Measurements from ENCODE around the gene ATP6V1G3. TPM values are rescaled to one million over a fixed set of nuclear protein-coding genes. Genes with fewer than 3 reads are reported as not detected.

Gene ATP6V1G3
- polyA plus RNA-seq, 3 donors = not detected

DNA sequence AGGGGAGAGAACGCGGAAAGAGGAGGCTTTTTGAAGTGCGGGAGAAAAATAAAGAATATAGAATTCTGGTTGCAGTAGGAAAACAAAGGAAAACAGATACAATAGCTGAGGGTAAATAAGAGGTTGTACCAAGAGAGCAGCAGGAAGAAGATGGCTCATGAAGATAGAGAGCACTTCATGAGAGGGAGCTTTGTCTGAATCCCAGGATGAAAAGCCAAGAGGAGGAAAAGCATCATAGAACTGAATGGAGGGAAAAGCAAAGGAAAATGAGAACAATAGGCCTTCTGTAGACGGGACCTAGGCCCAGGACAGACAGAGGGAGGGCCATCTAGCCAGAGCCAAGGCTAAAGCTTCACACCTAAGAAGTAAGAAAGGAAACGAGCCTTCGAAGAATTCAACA, 49.5 kb downstream of the ATP6V1G3 start:
- no peaks in the 10 kb centered on the region for H3K9me3 Mint-ChIP-seq
- intact Hi-C loops (cut with micrococcal nuclease) = no loop called here
- peaks cover 0 to 3% of the 10 kb centered on the region in 2 donors for H3K36me3 Mint-ChIP-seq
- Histone ChIP-seq H3K4me3 (replicated peaks in 1 of 3; ENCODE audit: low read depth in 2 of 3, low read length in 3 of 3) (no peak overlapping the region), H3K79me2 (ENCODE audit: insufficient read depth, low read length) (no peaks in the 10 kb centered on the region), H3K27me3 (ENCODE audit: control insufficient read depth in 2 of 2, insufficient read depth in 2 of 2, low read length in 2 of 2) (no peaks in the 10 kb centered on the region), H3K9ac (ENCODE audit: insufficient read depth, low read length, poor library complexity, severe bottlenecking) (no peak overlapping the region), H3K4me2 (replicated peaks; ENCODE audit: extremely low read depth, low read length, poor library complexity, severe bottlenecking) (no peak overlapping the region), H3K36me3 (replicated peaks in 1 of 2; ENCODE audit: control insufficient read depth in 1 of 2, insufficient read depth in 2 of 2, low read length in 2 of 2) (no peaks in the 10 kb centered on the region), H4K20me1 (ENCODE audit: insufficient read depth, low read length) (no peaks in the 10 kb centered on the region), H2AFZ (ENCODE audit: insufficient read depth, low read depth, low read length, poor library complexity, severe bottlenecking) (no peak overlapping the region), H3K4me1 (ENCODE audit: control insufficient read depth in 1 of 2, insufficient read depth in 2 of 2, low read length in 2 of 2) (no peaks in the 10 kb centered on the region), H3K27ac (ENCODE audit: low read depth in 1 of 2, low read length in 2 of 2) (no peak overlapping the region), H3K9me3 (replicated peaks in 1 of 2; ENCODE audit: control insufficient read depth in 1 of 2, insufficient read depth in 1 of 2, low read length in 2 of 2) (no peaks in the 10 kb centered on the region)
- DNase-seq = no peak
- no peaks in the 10 kb centered on the region for H3K27me3 Mint-ChIP-seq (ENCODE audit: low read depth in 3 of 3)
- peaks cover 6% of the 10 kb centered on the region for H3K4me1 Mint-ChIP-seq
- WGBS (ENCODE audit: insufficient coverage) = 98% methylated on average over 4 of the region's 6 CpGs
- TF ChIP-seq, protein P1, sequence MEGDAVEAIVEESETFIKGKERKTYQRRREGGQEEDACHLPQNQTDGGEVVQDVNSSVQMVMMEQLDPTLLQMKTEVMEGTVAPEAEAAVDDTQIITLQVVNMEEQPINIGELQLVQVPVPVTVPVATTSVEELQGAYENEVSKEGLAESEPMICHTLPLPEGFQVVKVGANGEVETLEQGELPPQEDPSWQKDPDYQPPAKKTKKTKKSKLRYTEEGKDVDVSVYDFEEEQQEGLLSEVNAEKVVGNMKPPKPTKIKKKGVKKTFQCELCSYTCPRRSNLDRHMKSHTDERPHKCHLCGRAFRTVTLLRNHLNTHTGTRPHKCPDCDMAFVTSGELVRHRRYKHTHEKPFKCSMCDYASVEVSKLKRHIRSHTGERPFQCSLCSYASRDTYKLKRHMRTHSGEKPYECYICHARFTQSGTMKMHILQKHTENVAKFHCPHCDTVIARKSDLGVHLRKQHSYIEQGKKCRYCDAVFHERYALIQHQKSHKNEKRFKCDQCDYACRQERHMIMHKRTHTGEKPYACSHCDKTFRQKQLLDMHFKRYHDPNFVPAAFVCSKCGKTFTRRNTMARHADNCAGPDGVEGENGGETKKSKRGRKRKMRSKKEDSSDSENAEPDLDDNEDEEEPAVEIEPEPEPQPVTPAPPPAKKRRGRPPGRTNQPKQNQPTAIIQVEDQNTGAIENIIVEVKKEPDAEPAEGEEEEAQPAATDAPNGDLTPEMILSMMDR (IDR thresholded peaks at IDR 0.05) = no peak
- H3K4me3 Mint-ChIP-seq = no peak overlapping the region
- no peak overlapping the region for H3K27ac Mint-ChIP-seq

DNA sequence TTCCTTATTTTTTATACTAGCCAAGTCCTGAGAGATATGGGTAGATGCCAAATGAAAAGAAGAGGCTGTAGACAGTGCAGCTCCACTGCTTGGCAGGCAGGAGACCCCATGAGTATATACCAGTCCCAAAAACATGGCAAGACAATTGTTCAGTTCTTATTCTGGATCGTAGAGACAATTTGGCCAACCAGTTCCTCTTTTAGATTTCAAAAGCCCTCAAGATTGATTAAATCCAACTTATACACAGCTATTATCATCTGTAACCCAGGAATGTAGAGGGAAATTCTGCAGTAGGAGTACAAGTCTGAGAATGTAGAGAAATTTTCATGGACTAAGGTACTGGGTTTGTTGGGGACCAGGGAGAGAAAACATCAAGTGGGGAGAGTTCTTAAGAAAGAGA, 50.3 kb downstream of the ATP6V1G3 start:
- intact Hi-C loops (cut with micrococcal nuclease) = no loop called here
- Mint-ChIP-seq H3K4me1 (peaks cover 6% of the 10 kb centered on the region), H3K9me3 (no peaks in the 10 kb centered on the region), H3K4me3 (no peak overlapping the region), H3K27me3 (ENCODE audit: low read depth in 3 of 3) (peaks cover 0 to 2% (median 0%) of the 10 kb centered on the region in 3 donors), H3K27ac (no peak overlapping the region), H3K36me3 (peaks cover 0 to 3% of the 10 kb centered on the region in 2 donors)
- Histone ChIP-seq H4K20me1 (ENCODE audit: insufficient read depth, low read length) (no peaks in the 10 kb centered on the region), H3K79me2 (ENCODE audit: insufficient read depth, low read length) (no peaks in the 10 kb centered on the region), H3K9me3 (replicated peaks in 1 of 2; ENCODE audit: control insufficient read depth in 1 of 2, insufficient read depth in 1 of 2, low read length in 2 of 2) (no peaks in the 10 kb centered on the region), H2AFZ (ENCODE audit: insufficient read depth, low read depth, low read length, poor library complexity, severe bottlenecking) (no peak overlapping the region), H3K9ac (ENCODE audit: insufficient read depth, low read length, poor library complexity, severe bottlenecking) (no peak overlapping the region), H3K36me3 (replicated peaks in 1 of 2; ENCODE audit: control insufficient read depth in 1 of 2, insufficient read depth in 2 of 2, low read length in 2 of 2) (no peaks in the 10 kb centered on the region), H3K27me3 (ENCODE audit: control insufficient read depth in 2 of 2, insufficient read depth in 2 of 2, low read length in 2 of 2) (no peaks in the 10 kb centered on the region), H3K27ac (ENCODE audit: low read depth in 1 of 2, low read length in 2 of 2) (no peak overlapping the region), H3K4me1 (ENCODE audit: control insufficient read depth in 1 of 2, insufficient read depth in 2 of 2, low read length in 2 of 2) (no peaks in the 10 kb centered on the region), H3K4me2 (replicated peaks; ENCODE audit: extremely low read depth, low read length, poor library complexity, severe bottlenecking) (no peak overlapping the region), H3K4me3 (replicated peaks in 1 of 3; ENCODE audit: low read depth in 2 of 3, low read length in 3 of 3) (no peak overlapping the region)
- DNase-seq = no peak
- TF ChIP-seq, protein P1 (IDR thresholded peaks at IDR 0.05) = no peak
- no CpG with 5 or more reads among the region's 1 CpG for whole genome bisulfite sequencing (ENCODE audit: insufficient coverage)

Data from CD14-positive monocyte (primary cell).